IPS DF 6.9 (cell line): Measurements from ENCODE around the gene HMGB3.

Experiments used
- DNase-seq: peaks from one replicate; pipeline ENCODE4 v3.0.0-alpha.2; 2013; ENCODE audit warnings: low read depth, low spot score
- H3K27ac ChIP-seq: one replicate; pipeline ENCODE4 v1.5.1; 2013; ENCODE audit warnings: low read length, control low read depth
- H3K27me3 ChIP-seq: 2 replicates; pipeline ENCODE4 v1.6.1; 2013; ENCODE audit warnings: mild to moderate bottlenecking, low read length; ENCODE audit not compliant: control insufficient read depth, insufficient read depth
- H3K36me3 ChIP-seq: 2 replicates; pipeline ENCODE4 v1.6.1; 2013; ENCODE audit warnings: low read length; ENCODE audit not compliant: control insufficient read depth, insufficient read depth
- H3K4me1 ChIP-seq: 2 replicates; pipeline ENCODE4 v1.6.1; 2013; ENCODE audit warnings: low read length; ENCODE audit not compliant: control insufficient read depth, insufficient read depth
- H3K4me3 ChIP-seq: 2 replicates; pipeline ENCODE4 v1.5.1; 2013; ENCODE audit warnings: mild to moderate bottlenecking, low read length
- H3K9me3 ChIP-seq: 2 replicates; pipeline ENCODE4 v1.6.1; 2013; ENCODE audit warnings: low read length, inconsistent platforms; ENCODE audit not compliant: control insufficient read depth, insufficient read depth
- WGBS: extraction: QIAGEN DNeasy Blood & Tissue Kit; methylation state at CpG from one replicate; pipeline ENCODE4 v1.1.7; 2013; ENCODE audit warnings: mixed read lengths, missing lambda C conversion rate; ENCODE audit not compliant: insufficient read length, insufficient coverage; 5-methylcytosine and 5-hydroxymethylcytosine counted together

HMGB3 gene

GRCh38 chrX:151000861-151001331 lies 17.8 kb downstream of the HMGB3 start:
- Histone ChIP-seq H3K36me3 (no peaks in the 10 kb centered on the region), H3K27ac (no peak overlapping the region), H3K4me3 (no peak overlapping the region), H3K4me1 (no peaks in the 10 kb centered on the region), H3K9me3 (no peaks in the 10 kb centered on the region), H3K27me3 (no peaks in the 10 kb centered on the region)
- no CpG with 5 or more reads among the region's 5 CpGs for WGBS
- DNase-seq: no peak

DNA sequence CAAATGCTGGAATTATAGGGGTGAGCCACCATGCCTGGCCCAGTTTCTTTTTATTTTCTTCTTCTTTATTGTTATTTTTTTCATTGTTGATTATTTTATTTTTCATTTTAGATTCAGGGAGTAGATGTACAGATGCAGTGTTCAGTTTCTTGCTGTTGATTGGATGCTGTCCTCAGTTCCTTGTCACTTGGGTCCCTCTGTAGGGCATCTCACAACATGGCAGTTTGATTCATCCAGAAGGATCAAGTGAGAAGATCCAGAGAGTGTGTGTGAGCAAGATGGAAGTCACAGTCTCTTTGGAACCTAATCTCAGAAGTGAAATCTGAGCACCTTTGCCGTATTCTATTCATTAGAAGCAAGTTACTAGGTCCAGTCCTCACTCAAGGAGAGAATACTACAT lies 20.9 kb downstream of the HMGB3 start:
- no peaks in the 10 kb centered on the region for H3K4me1 ChIP-seq
- H3K9me3 ChIP-seq: no peaks in the 10 kb centered on the region
- no peaks in the 10 kb centered on the region for H3K36me3 ChIP-seq
- H3K27ac ChIP-seq: no peak overlapping the region
- no peak for DNase-seq
- no peaks in the 10 kb centered on the region for H3K27me3 ChIP-seq
- H3K4me3 ChIP-seq: no peak overlapping the region
- no CpG with 5 or more reads among the region's 1 CpG for WGBS

DNA sequence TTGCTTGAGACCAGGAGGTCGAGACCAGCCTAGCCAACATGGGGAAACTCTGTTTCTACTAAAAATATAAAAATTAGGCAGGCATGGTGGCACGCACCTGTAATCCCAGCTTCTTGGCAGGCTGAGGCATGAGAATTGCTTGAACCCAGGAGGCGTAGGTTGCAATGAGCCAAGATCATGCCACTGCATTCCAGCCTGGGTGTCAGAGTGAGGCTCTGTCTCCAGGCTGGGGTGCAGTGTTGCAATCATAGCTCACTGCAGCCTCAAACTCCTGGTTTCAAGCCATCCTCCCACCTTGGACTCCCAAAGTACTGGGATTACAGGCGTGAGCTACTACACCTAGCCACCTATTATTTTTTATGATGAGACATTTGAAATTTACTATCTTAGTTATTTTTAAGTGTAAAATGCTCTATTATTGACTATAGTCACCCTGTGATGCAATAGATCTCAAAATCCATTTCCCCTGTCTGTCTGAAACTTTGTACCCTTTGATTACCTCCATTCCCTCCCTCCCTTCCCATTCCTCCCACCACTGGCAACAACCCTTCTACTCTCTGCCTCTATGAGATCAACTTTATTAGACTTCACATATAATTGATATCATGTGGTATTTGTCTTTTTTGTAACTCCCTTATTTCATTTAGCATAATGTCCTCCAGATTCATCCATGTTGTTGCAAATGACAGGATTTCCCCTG lies 23.4 kb downstream of the HMGB3 start:
- WGBS: no CpG with 5 or more reads among the region's 4 CpGs
- Histone ChIP-seq H3K27me3 (no peaks in the 10 kb centered on the region), H3K4me3 (no peak overlapping the region), H3K4me1 (no peaks in the 10 kb centered on the region), H3K27ac (no peak overlapping the region), H3K36me3 (no peaks in the 10 kb centered on the region), H3K9me3 (no peaks in the 10 kb centered on the region)
- DNase-seq: no peak

DNA sequence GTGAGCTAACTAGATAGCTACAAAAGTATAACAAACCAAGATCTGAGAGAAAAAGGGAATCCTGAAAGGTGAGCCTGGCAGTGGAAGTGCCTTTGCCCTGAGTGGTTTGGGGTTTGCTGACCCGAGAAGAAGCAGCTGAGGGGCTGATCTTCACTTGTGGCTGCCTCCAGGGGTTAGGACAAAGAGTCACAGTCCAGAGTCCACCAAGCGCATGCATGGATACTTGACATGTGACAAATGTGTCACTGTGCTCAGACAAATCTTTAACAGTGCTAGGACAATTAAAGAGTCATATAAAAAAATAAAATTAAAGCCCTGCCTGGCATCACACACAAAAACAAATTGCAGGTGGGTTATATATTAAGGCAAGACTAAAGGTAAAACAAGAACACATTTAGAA lies 26.4 kb downstream of the HMGB3 start:
- no peak overlapping the region for H3K4me3 ChIP-seq
- no peaks in the 10 kb centered on the region for H3K9me3 ChIP-seq
- no CpG with 5 or more reads among the region's 2 CpGs for WGBS
- H3K4me1 ChIP-seq: no peaks in the 10 kb centered on the region
- H3K27ac ChIP-seq: no peak overlapping the region
- H3K36me3 ChIP-seq: no peaks in the 10 kb centered on the region
- DNase-seq: no peak
- no peaks in the 10 kb centered on the region for H3K27me3 ChIP-seq

- no peak for DNase-seq
- no peaks in the 10 kb centered on the region for H3K27me3 ChIP-seq
- no peaks in the 10 kb centered on the region for H3K36me3 ChIP-seq
- H3K27ac ChIP-seq: no peak overlapping the region
- no peaks in the 10 kb centered on the region for H3K9me3 ChIP-seq
- no peaks in the 10 kb centered on the region for H3K4me1 ChIP-seq
- WGBS: no CpG with 5 or more reads among the region's 5 CpGs
- no peak overlapping the region for H3K4me3 ChIP-seq
These were observed 30.1 kb downstream of the HMGB3 start for GRCh38 chrX:151013164-151013743.

DNA sequence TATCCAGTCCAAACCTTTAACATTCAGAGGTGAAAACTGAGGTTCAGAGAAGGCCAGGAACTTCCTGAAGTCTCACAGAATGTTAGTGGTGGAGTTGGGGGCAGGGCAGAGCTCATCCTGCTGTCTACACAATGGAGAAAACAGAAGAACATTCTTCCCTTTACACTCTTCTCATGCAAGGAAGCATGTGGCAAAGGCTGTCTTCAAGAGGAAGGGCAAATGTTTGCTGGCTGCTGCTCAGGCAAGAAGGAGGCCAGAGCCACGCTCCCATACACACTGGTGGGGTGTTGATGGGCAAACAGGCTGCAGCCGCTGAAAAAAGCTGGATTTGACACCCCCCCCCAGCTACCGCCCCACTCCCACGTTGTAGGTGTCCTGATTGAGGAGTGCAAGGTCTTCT lies 32.5 kb downstream of the HMGB3 start:
- H3K27me3 ChIP-seq: no peaks in the 10 kb centered on the region
- no peak overlapping the region for H3K4me3 ChIP-seq
- no peaks in the 10 kb centered on the region for H3K4me1 ChIP-seq
- no peak overlapping the region for H3K27ac ChIP-seq
- WGBS: no CpG with 5 or more reads among the region's 4 CpGs
- H3K36me3 ChIP-seq: no peaks in the 10 kb centered on the region
- DNase-seq: no peak
- no peaks in the 10 kb centered on the region for H3K9me3 ChIP-seq

- Histone ChIP-seq H3K4me3 (no peak overlapping the region), H3K27ac (no peak overlapping the region), H3K36me3 (no peaks in the 10 kb centered on the region), H3K27me3 (no peaks in the 10 kb centered on the region), H3K9me3 (no peaks in the 10 kb centered on the region), H3K4me1 (no peaks in the 10 kb centered on the region)
- no CpG with 5 or more reads among the region's 2 CpGs for WGBS
- DNase-seq: no peak
These were observed 36.7 kb downstream of the HMGB3 start for GRCh38 chrX:151019856-151020255.

- no peak for DNase-seq
These were observed 47.7 kb downstream of the HMGB3 start for GRCh38 chrX:151030845-151031244.

GRCh38 chrX:151031391-151031975 lies 48.3 kb downstream of the HMGB3 start:
- WGBS: no CpG with 5 or more reads among the region's 7 CpGs

More at GRCh38 chrX:151030845-151031244, 47.7 kb downstream of the HMGB3 start:
- H3K4me3 ChIP-seq: no peak overlapping the region
- no peaks in the 10 kb centered on the region for H3K4me1 ChIP-seq
- no peaks in the 10 kb centered on the region for H3K9me3 ChIP-seq
- H3K36me3 ChIP-seq: no peaks in the 10 kb centered on the region
- H3K27me3 ChIP-seq: no peaks in the 10 kb centered on the region
- no peak overlapping the region for H3K27ac ChIP-seq

GRCh38 chrX:151039351-151039750 lies 56.2 kb downstream of the HMGB3 start:
- no peaks in the 10 kb centered on the region for H3K36me3 ChIP-seq
- H3K9me3 ChIP-seq: no peaks in the 10 kb centered on the region
- H3K4me1 ChIP-seq: no peaks in the 10 kb centered on the region
- H3K4me3 ChIP-seq: no peak overlapping the region
- H3K27ac ChIP-seq: no peak overlapping the region
- no peak for DNase-seq
- no peaks in the 10 kb centered on the region for H3K27me3 ChIP-seq
- WGBS: no CpG with 5 or more reads among the region's 2 CpGs

More at GRCh38 chrX:151031391-151031975, 48.3 kb downstream of the HMGB3 start:
- Histone ChIP-seq H3K4me3 (no peak overlapping the region), H3K27ac (no peak overlapping the region), H3K36me3 (no peaks in the 10 kb centered on the region), H3K4me1 (no peaks in the 10 kb centered on the region), H3K9me3 (no peaks in the 10 kb centered on the region), H3K27me3 (no peaks in the 10 kb centered on the region)
- no peak for DNase-seq
